ENCODE results near the gene BABAM1.

BABAM1 gene

DNA sequence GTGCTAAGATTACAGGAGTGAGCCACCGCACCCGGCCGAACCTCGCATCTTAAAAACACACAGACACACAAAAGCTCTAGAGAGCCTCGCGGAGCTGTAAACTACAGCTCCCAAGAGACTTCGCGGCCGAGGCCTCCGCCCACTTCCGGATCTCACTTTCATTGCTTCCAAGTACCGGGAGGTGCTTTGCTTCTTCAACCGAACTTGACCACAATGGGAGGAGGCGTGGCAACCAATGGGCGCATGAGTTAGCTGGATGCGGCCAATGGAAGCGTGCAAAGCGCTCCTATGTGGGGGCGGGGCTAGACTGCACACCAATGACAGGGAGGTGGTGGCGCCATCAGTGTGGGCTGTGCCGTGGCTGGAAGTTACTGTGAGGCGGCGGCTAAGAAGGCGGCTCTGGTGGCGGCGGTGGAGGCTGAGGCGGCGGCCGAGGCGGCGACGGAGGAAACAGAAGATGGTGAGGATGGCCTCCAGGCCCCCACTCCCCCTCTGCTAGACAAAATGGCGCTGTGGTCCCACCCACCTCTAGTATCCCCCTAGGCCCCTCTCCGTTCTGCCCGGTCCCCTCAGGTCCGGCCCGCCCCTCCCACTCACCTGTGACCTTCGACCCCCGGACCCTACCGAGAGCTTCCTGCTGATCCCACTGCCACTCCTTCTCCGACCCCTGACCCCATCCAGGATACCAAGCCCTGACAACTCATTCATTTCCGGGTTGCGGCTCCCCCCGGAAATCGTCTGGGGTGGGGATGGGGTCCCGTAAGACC is 42.1 kb downstream of the BABAM1 start, which contains the start of gene DDA1:
Gene DDA1, plus strand, starts transcription at position 366 of the 767 bp plus-strand sequence. Its CDS starts 92 bp downstream, at position 458.
- TF ChIP-seq POLR2A (IDR thresholded peaks at IDR 0.05; ENCODE audit: low read depth, low read length) (peak; percentile 74; the same call in 1 of the 2 replicates), TAF1 (IDR thresholded peaks at IDR 0.05; ENCODE audit: borderline replicate concordance, low read depth, low read length) (peak; percentile 59; the same call in 1 of the 2 replicates), POLR2AphosphoS5 (IDR thresholded peaks at IDR 0.05; ENCODE audit: low read depth, low read length) (peak; percentile 70; the same call in 1 of the 2 replicates)
- DNase-seq (ENCODE audit: insufficient read length) (peak; percentile 99), FAIRE-seq (peak; percentile 99)

DNA sequence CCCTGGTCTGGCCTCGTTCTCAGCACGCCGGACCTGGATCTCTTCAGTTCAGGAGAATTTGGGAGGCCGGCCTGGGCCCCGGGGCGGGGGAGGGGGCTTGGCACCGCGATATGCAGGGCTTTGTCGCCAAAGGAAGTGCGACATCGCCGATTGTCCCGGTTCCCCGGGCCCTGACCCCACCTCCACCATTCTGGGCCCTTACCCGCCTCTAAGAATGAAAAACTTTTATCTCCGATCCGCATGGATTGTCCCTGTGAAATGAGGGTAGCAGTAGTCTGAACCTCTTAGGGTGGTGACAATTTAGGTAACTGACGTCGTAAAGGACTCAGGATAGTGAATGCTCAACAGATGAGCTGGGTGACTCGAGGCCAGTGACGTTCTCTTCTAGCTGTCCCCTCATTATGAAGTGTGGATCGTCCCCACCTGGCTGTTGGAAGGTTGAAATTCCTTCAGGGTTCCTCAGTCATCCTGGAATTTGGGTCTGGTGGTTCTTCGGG is 42.8 kb downstream of the BABAM1 start:
- DNase-seq (ENCODE audit: insufficient read length) (no peak), FAIRE-seq (peak; percentile 40)
- TF ChIP-seq POLR2A (IDR thresholded peaks at IDR 0.05; ENCODE audit: low read depth, low read length) (no peak), POLR2AphosphoS5 (IDR thresholded peaks at IDR 0.05; ENCODE audit: low read depth, low read length) (no peak), TAF1 (IDR thresholded peaks at IDR 0.05; ENCODE audit: borderline replicate concordance, low read depth, low read length) (no peak)

DNA sequence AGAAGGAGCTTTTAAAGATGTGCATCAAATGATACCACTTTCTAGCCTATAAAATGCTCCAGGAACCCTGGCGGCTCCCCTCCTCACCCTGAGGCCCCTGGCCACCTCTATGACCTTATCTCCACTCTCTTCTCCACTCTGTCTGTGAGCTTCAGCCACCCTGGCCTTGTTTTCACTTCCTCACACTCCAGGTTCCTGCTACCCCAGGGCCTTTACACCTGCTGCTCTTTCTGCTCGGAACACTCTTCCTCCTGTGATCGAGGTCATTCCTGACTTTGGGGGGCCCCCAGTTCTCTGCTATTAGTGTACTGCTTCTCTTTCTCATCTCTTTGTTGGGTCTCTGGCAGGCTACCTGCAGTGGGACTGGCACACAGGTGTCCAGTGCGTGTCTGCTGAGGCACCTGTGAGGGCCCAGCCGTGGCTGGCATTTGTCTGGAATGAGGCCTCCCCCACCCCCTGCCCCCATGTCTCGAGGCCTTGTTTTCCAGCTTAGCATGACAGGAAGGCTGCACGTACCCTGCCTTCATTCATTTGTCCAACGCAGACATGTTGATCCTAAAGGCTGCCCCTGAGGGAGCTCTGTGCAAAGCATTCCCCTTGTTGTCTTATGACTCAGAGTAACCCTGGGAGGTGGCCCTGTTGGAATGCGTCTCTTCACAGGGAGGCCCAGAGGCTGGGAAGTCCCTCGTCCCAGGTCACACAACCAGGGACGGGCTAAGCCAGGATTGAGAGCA is 44.4 kb downstream of the BABAM1 start:
- no peak for DNase-seq (ENCODE audit: insufficient read length)
- no peak for FAIRE-seq
- TF ChIP-seq TAF1 (IDR thresholded peaks at IDR 0.05; ENCODE audit: borderline replicate concordance, low read depth, low read length) (no peak), POLR2A (IDR thresholded peaks at IDR 0.05; ENCODE audit: low read depth, low read length) (no peak), POLR2AphosphoS5 (IDR thresholded peaks at IDR 0.05; ENCODE audit: low read depth, low read length) (no peak)

DNA sequence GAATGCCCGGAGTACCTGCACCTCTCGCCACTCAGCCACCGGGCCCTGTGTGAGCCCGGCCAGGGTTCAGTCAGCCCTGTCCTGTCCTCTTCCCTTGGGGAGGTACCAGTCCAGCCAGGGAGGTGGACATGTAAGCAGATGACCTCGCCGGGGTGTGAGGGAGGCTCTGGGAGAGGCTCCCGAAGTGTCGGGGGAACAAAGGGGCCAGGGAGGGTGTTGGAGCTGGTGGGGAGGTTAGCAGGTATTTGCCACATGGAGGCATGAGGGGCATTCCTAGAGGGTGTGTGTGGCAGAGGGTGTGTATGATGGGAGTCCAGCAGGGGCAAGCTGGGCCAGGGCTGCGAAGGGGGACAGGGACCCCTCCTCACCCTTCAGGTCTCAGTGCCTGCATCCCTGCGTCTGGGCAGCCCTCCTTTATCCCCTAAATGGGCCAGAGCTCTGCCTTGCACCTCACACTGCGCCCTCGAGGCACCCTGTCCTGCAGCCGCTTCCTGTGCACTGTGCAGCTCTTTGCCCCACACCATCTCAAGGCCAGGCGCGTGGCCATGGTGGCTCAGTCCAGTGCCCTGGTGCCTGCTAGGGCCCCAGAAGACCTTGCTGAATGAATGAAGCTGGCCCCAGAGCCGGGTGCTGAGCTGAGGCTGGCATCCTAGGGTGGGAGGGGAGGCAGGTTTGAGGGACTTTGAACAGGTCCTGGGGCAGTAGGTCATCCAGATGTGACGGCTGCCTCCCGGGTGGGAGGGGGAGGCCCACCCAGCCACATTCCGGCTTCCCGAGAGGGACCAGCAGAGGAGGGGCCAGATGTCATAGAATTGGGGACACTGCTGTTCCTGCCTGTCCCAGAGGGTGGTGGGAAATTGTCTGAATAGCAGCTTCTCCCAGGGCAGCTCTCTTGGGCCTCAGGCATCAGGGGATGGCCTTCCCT is 45.2 kb downstream of the BABAM1 start:
- TF ChIP-seq POLR2AphosphoS5 (IDR thresholded peaks at IDR 0.05; ENCODE audit: low read depth, low read length) (no peak), POLR2A (IDR thresholded peaks at IDR 0.05; ENCODE audit: low read depth, low read length) (no peak), TAF1 (IDR thresholded peaks at IDR 0.05; ENCODE audit: borderline replicate concordance, low read depth, low read length) (no peak)
- no peak for FAIRE-seq
- DNase-seq (ENCODE audit: insufficient read length), result no peak

DNA sequence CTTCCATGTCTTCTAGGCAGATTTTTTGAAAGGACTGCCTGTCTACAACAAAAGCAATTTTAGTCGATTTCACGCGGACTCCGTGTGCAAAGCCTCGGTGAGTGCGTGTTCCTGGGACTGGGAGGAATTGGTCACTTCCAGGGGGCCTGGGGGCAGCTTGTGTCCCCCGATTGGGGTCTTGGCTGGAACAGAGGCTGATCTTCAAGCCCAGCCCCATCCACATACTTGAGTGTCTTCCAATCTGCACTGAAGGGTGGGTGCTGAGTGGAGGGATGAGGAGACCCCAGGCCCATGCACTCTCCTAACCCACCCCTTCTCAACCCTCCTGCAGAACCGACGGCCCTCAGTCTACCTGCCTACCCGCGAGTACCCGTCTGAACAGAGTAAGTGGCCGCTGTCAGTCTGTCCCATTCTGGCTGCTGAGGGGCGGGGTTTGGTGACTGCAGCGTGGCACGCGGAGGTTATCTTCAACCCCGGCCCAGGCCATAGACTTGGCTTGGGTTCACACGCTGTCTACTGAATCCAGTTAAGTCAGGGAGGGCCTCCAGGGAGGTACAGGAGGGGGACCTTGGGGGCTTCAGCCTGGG is 46.9 kb downstream of the BABAM1 start:
- TF ChIP-seq TAF1 (IDR thresholded peaks at IDR 0.05; ENCODE audit: borderline replicate concordance, low read depth, low read length) (no peak), POLR2AphosphoS5 (IDR thresholded peaks at IDR 0.05; ENCODE audit: low read depth, low read length) (no peak), POLR2A (IDR thresholded peaks at IDR 0.05; ENCODE audit: low read depth, low read length) (no peak)
- no peak for FAIRE-seq
- DNase-seq (ENCODE audit: insufficient read length), result no peak

DNA sequence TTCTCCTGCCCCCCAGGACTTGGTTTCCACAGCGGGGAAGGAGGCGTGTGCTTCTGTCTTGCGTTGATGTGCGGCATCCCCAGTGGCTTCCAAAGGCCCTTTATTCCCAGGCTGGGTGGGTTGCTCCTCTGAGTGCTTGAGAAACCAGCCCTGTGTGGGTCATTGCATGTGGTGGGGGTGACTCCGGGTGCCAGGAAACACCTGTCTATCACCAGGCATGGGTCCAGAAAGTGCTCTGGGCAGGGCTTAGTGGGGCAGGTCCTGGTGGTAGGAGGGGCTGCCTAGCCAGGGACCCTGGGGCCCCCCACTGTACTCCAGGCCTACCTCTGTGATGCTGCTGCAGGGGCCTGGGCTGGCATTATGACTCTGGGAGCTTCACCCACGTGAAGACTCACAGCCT is 51.7 kb downstream of the BABAM1 start:
- no peak for DNase-seq (ENCODE audit: insufficient read length)
- FAIRE-seq, result no peak
- no peak for TF ChIP-seq POLR2A (IDR thresholded peaks at IDR 0.05; ENCODE audit: low read depth, low read length)
- no peak for TF ChIP-seq POLR2AphosphoS5 (IDR thresholded peaks at IDR 0.05; ENCODE audit: low read depth, low read length)
- no peak for TF ChIP-seq TAF1 (IDR thresholded peaks at IDR 0.05; ENCODE audit: borderline replicate concordance, low read depth, low read length)

DNA sequence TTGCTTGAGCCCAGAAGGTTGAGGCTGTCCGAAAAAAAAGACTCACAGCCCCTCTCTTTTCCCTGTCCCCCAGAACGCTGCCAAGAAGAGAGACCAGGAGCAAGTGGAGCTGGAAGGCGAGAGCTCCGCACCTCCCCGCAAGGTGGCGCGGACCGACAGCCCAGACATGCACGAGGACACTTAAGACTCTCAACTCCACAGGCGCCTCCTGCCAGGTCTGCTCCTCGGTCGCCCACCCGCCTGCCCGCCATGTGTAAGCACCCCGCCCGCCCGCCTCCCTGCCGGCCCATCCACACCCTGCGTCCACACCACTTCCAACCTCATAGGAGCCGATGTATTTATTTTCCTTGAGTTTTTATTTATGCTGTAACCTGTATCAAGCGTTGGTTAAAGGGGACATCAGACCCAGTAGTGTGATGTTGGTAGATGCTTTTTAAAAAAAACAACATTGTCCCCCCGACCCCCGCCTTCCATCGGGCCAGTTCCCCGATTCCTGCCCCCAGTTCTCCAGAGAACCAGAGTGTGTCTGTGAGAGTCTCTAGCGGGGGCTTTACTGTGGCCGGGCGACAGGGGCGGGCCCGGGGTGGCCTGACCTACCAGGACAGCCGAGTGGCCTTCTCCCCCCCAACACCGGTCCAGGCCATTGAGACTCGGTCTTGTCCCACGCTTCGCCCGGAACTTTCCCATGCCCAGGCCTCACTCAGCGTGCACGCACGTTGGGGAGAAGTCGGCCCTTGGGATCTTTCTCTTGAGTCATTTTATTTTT is 52.4 kb downstream of the BABAM1 start:
- DNase-seq (ENCODE audit: insufficient read length), result no peak
- no peak for FAIRE-seq
- no peak for TF ChIP-seq POLR2AphosphoS5 (IDR thresholded peaks at IDR 0.05; ENCODE audit: low read depth, low read length)
- TF ChIP-seq POLR2A (IDR thresholded peaks at IDR 0.05; ENCODE audit: low read depth, low read length), result no peak
- no peak for TF ChIP-seq TAF1 (IDR thresholded peaks at IDR 0.05; ENCODE audit: borderline replicate concordance, low read depth, low read length)

DNA sequence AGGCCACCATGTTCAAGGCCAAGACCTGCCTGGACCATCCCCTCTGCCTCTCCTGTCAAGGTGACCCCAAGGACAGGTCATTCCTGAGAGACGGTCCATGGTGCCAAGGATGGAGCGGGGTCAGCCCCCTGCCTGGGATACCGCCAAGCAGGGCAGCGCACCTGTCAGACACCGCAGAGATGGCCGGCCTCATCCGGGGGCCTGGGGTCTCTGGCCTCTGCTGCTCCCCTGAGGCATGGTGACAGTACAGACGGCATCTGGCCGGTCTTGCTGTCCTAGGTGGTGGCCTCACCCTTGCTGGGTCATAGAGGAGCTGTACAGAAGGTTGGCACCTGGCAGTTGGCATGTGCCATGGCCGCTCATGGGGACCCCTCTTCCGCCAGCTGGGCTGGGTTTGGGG is 53.2 kb downstream of the BABAM1 start:
- no peak for TF ChIP-seq TAF1 (IDR thresholded peaks at IDR 0.05; ENCODE audit: borderline replicate concordance, low read depth, low read length)
- no peak for TF ChIP-seq POLR2A (IDR thresholded peaks at IDR 0.05; ENCODE audit: low read depth, low read length)
- TF ChIP-seq POLR2AphosphoS5 (IDR thresholded peaks at IDR 0.05; ENCODE audit: low read depth, low read length), result no peak
- FAIRE-seq, result no peak

DNA sequence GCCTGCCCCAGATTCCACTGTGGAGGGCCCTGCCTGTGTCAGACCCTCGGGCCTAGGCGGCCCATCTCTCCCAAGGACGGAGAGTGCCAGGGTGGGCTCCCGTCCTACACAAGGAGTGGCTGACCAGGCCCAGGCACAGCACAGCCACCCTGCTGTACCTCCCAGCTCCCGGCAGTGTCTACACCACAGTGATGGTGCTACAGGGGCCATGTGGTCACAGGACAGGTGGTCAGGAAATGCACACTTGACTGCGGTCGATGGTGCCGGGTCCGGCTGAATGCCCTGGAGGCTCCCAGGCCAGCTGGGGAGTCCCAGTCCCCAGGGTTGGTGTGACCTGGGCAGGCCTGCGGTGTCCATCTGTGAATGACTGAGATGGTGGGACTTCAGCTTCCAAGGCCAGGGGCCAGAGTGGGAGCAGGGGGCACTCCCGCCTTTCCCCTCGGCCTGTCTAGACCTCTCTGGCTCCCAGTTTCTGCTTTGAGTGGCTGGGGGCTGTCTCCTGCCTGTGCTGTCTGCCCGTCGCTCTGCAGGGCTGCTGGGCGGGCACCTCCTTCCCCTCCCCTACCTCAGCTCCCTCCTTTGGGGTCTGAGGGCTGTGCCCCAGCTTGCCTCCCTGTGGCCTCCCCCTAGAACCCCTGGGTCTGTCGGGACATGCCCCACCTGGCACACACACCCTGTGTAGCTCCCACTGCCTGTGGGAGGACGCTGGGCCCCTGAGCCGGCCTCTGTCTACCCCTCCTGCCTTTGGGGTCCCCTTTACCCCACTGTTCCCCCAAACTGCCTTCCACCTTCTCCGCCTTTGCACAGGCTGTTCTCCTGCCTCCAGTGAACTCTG is 54.6 kb downstream of the BABAM1 start:
- TF ChIP-seq TAF1 (IDR thresholded peaks at IDR 0.05; ENCODE audit: borderline replicate concordance, low read depth, low read length) (no peak), POLR2AphosphoS5 (IDR thresholded peaks at IDR 0.05; ENCODE audit: low read depth, low read length) (peak; percentile 56; the same call in 1 of the 2 replicates), POLR2A (IDR thresholded peaks at IDR 0.05; ENCODE audit: low read depth, low read length) (peak; percentile 28; the same call in 1 of the 2 replicates)
- DNase-seq (ENCODE audit: insufficient read length) (no peak), FAIRE-seq (no peak)

More for the DNA sequence above, 53.2 kb downstream of the BABAM1 start:
- no peak for DNase-seq (ENCODE audit: insufficient read length)
